ENCODE results near the gene TAS1R3.
"Not testable (repeated sequence)": the region's sequence is repeated elsewhere in the genome, so short reads cannot be mapped to it uniquely, and the experiment has no call there.

Gene TAS1R3

DNA sequence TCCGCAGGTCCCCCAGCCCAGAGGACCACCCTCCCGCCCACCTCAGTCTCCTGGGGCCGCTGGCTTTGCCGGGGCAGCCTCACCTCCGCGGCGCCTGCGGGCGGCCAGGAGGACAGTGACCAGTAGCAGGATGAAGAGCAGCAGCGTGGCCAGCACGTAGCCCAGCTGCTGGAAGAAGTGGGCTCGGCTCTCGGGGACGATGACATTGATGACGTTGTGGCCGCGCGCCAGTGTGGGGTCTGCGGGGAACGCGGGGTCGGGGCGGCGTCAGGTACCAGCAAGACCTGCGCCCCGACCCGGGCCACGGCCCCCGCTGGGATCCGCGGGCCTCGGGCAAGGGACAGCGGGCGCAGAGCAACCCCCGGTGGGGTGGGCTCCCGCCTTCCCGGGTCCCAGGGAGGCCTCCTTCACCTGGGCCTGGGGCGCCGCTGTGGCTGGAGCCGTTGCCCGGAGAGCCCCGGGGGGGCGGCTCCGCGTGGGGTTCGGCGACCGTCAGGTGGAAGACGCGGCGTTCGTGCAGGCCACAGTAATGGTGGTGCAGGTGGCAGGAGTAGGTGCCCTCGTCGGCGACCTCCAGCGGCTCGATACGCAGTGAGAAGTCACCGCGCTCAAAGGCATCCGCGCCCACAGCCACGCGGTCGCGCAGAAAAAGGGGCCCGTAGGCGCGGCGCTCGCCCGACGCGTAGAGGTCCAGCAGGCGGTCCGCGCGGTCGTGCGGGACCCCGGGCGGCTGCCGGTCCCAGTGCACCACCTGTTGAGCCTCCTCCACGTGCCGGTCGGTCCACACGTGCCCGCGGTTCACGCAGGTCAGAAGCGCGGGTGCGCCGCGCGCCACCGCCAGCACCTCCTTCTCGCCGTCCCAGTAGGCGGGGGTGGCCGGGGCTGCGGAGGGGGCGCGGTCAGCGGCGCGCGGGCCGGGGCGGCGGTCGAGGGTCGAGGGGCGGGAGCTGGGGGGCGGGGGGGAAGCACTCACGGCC, 23.5 kb downstream of the TAS1R3 start:
- no peak for DNase-seq (ENCODE audit: low spot score)

DNA sequence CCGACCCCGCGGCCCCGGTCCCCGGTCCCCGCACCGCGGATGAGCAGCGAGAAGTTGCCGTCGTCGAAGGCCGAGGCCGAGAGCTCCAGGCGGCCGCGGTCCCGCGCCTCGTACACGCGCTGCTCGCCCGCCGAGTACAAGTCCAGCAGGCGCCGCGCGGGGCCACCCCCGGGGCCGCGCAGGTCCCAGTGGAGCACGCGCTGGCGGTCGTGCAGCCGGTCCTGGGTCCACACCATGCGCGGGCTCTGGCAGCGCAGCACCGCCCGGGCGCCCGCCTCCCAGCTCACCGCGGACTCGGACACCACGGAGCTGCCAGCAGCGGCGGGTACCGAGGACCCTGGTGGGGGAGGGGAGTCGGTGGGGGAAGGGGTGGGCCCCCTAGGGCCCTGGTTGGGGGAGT, 24.3 kb downstream of the TAS1R3 start:
- DNase-seq (ENCODE audit: low spot score): no peak

DNA sequence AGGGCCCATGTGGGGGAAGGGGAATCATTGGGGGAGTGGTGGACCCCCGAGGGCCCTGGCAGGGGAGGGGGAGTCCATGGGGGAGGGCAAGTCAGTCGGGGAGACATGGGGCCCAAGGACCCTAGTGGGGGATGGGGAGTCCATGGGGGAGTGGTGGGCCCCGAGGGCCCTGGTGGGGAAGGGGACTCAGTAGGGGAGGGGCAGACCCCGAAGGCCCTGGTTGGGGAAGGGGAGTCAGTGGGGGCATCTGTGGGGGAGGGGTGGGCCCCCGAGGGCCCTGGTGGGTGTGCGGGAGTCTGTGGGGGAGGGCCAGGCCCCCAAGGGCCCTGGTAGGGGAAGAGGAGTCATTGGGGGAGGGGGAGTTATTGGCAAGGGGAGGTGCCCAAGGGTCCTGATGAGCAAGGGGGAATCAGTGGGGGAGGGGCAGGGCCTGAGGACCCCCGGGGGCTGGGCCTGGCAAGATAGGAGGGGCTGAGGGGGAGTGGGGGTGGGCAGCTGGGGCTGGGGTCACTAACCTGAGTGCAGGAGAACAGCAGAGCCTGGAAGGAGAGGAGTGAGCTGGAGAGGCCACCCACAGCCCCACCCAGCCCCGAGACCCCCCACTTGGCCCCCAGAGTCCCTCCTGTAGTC, 25.2 kb downstream of the TAS1R3 start:
- DNase-seq (ENCODE audit: low spot score): no peak

DNA sequence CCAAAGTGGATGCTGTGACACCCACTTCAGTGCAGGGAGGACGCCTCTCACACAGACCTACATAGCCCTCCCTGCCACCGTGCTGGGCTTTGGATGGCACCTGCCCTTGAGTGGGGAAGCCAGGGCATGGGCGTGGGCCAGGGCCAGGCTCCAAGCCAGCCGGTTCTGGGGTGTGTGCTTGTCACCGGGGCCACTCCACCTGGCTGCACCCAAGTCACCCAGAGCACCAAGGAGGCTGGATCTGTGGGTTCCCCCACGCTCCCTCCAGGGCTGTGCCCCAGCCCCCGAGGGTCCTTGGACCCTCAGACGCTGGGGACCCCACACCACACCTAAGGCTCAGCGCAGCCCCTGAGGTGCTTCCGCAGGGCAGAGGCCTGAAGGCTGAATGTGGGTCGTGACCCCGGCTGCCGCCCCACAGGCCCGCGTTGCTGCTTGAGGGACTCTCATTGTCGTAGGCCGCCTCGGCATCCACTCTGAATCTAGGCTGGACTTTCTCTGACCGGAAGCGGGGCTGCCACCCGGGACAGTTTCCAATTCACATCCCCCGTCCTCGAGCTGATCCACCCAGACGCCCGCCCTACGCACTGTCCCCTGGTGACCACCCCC, 25.8 kb downstream of the TAS1R3 start:
- no peak for DNase-seq (ENCODE audit: low spot score)

DNA sequence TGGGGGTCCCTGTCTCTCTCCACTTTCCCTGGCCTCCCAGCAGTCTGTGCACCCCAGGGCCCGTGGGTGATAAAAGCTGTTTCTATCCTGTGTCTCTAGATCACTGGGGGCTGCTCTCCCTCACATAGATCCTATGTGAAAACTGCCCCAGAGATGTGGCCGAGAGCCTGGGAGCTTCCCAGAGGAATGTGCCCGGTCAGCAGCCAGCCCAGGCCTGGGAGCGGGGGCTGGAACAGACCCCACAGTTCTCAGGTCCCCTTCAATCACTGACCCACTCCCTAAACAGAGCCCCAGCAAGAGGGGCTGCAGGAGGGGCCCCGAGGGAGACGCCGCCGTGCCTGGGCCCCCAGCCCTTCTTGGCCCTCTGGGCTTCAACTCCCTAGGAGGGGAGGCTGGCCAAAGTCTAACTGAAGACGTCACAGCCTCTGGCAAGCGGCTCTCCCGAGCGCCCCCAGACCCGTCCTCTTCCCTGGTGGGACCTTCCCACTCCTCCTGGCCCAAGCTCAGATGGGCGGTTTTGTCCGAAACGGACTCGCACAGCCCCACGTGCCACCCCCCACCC, 26.9 kb downstream of the TAS1R3 start:
- peak; percentile 24 for DNase-seq (ENCODE audit: low spot score)

DNA sequence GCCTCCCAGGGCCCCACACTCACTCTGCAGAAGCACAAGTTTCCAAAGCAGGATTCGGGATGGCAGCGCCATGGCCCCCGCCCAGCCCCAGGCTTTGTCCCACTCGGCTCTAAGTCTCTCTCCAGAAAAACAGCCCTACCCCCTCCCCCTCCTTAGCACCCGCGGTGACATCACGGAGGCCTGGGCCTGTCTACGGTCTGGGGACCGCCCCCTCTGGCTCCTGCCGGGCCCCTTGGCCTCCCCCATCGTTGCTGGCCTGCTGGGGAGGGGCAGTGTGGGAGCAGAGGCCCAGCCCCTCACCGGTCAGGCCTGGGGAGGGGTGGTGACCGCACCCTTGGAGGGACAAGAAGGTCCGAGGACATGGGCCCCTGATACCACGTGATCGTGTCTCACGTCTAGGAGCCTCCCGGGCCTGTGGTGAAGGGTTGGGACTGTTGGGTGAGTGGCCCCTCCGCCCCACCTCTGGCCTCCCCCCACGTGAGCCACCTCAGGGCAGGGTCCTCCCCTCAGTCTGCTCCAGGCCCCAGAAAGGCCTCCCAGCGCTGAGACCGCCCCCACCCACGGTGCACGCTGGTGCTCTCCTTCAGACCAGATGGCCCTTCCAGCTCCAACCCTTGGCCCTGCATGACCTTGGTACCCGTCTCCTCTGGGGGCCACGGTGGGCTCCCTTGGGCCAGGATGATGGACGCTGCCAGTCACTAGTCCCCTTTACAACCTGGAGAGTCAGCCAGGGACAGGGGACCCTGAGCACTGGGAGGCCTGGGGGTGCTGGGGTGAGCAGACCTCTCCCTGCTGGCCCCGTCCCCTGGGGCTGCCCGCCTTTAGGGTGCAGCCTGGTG, 27.6 kb downstream of the TAS1R3 start, which contains the start of gene MXRA8:
MXRA8 (minus strand) TSS at position 123 of the 839 bp plus-strand sequence; CDS start at position 72, 51 bp downstream.
- DNase-seq (ENCODE audit: low spot score): peak; percentile 92

DNA sequence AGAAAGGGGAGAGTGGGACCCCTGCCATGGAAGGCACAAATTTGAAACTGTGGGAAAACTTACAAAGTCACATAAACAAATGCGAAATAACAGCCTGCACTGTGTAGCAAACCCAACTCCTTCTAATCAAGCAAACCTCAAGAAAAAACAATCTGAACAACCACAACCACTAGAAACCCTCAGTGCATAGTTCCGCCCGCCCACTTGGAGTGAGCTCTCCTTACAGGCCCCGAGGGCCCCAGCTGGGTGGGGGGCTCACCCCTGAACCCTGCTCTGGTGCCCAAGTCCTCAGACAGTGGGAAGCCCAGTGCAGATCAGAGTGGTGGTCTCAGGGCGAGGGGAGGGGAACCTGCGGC, 28.2 kb downstream of the TAS1R3 start:
- DNase-seq (ENCODE audit: low spot score): peak; percentile 53

DNA sequence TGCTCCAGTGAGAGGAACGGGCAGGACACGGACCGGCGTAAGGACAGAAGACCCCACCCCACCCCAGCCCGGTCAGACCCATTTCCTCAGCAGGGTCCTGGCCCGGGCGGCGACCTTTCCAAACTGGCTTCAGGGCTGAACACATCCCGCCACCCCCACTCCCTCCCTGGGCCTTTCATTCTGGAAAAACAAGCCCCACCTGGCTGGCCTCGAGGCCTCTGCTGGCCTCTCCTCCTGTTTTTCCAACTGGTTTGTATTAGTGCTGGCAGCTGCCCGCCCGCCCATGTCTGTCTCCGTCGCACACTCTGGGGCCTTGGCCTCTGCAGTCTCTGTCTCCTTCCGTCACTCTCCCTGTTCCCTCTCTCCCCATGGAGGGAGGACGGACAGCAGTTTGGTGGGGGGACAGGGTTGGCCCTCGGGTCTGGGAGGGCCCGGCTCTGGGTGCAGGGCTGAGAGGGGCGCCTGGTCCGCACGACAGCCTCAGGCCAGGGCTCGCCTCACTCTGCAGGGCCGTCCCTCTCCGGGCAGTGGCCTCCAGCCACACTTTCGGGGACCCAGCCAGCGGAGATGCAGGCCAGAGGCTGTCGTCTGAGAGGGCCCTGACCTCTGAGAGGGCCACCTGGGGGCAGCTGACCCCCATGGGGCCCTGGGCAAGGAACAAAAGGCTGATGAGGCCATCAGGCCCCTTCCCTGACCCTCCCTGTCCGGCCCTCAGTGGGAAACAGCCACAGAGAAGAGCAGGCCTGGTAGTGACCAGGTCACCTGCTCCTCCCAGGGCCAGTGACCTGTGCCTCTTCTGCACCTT, 28.8 kb downstream of the TAS1R3 start:
- peak; percentile 66 for DNase-seq (ENCODE audit: low spot score)

DNA sequence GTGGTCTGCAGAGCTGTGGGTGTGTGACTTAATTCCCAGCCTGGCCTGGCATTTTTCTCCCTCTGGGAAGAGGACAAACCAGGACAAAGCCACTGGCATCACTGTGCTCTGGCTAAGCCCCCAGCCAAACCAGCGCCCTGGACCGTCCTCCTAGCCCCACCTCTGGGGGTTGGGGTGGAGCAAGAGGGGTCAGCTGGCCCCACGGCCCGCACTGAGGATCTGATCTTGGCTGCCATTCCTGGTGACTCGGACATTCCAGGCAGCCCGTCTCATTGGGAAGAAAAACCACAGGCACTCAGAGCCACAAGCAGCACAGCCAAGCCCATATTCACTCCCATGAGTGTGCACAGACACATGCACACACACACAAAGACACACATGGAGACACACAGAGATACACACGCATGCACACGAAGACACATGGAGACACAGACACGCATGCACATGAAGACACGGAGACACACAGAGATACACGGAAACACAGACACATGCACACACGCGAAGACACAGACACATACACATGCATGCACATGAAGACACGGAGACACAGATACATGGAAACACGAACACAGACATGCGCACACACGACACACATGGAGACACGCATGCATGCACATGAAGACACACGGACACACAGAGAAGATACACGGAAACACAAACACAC, 29.6 kb downstream of the TAS1R3 start:
- DNase-seq (ENCODE audit: low spot score): peak; percentile 96

DNA sequence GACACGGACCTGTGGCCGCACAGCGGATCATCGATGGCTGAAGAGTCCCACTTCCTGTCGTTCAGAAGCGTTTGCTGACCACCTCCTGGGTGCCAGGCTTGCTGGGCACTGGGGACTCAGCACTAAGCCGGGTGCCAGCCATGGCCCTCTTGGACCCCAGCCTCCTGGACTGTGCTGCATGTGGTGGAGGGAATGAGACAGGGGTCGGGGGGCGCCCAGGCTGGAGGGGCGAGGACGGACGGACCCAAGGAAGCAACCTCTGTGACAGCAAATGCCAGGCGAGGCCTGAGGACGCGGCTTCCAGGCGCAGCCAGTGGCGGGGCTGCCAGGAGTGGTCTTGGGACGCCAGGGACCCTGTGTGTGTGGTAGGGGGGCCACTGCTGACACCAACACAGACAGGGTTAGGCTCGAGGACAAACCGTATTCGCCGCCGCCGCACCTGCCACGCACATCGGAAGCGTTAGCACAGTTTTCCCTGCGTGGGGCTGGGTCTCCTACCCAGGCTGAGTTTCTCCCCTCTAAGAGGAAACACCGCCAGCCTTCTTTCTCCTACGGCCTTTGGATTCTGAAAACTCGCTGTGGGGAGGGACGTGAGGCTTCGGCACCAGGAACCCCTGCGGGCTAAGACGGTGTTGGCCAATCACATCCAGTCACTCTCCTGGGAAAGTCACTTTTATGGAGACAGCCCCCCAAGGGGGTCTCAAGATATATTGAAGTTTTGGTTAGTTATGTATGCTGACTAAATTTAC, 30.3 kb downstream of the TAS1R3 start:
- no peak for DNase-seq (ENCODE audit: low spot score)

DNA sequence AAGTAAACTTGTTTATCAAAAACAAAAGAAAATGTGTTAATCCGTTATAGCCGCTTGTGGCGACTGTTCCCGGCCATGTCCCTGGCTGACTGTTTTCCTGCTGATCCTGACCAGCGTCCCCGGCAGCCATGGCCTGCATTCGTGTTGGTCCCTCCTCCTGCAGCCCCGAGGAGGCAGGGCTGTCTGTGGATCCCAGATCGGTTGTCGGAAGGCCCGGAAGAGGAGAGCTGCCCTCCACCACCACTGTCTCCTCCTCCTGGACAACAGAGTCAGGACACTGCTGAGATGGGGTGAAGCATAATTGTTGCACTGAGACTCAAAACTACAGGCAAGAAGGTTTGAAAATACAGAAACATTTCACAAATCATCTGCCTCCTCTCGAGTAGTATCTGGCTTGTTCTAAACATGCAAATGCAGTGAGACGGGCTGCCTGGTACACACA, 30.9 kb downstream of the TAS1R3 start:
- DNase-seq (ENCODE audit: low spot score): peak; percentile 80

DNA sequence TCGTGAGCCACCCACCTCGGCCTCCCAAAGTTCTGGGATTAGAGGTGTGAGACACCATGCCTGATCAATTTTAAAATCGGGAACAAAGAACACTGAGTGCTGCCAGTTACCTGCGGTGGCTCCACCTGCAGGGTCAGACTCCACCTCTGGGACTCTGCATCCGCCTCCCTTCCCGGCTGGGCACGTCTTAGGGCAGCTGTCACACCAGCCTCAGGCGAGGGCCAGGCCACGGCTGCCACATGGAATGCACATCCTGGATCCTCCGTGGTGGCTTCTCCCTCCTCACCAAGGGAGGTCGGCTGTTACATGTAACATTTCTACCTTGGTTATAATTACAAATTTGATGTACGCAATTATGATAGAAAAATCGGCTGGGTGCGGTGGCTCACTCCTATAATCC, 33.2 kb downstream of the TAS1R3 start:
- DNase-seq (ENCODE audit: low spot score): no peak

DNA sequence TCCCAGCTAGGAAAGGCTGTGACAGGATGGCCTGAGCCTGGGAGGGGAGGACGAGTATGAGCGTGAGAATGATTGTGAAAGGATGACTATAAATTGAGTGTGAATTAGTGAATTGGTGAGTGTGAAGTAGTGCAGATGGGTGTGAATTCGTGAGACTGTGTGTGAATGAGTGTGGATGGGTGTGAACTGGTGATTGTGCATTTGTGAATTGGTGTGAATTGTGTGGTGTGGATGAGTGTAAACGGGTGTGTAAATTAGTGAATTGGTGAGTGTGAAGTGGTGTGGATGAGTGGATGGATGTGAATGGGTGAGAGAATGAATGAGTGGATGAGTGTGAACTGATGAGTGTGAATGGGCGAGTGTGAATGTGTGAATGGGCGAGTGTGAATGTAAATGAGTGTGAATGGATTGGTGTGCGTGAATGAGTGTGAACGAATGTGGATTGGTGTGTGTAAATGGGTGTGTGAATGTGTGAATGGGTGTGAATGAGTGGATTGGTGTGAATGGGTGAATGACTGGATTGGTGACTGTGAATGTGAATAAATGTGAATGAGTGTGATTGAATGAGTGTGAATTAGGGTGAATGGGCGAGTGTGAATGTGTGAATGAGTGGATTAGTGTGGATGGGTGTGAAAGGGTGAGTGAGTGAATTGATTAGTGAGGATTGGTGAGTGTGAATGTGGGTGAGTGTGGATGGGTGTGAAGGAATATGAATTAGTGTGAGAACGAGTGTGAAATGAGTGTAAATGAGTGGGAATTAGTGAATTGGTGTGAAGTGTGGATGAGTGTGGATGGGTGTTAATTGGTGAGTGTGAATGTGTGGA, 35.0 kb downstream of the TAS1R3 start:
- DNase-seq (ENCODE audit: low spot score): no peak

DNA sequence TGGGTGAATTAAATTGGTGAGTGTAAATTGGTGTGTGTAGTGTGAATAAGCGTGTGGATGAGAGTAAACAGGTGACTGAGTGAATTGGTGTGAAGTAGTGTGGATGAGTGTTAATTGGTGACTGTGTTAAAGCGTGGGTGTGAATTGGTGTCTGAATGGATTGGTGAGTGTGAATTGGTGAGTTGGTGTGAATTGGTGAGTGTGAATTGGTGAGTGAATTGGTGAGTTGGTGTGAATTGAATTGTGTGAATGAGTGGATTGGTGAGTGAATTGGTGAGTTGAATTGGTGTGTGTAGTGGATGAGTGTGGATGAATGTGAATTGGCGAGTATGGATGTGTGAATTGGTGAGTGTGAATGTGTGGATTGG, 35.6 kb downstream of the TAS1R3 start:
- no peak for DNase-seq (ENCODE audit: low spot score)

DNA sequence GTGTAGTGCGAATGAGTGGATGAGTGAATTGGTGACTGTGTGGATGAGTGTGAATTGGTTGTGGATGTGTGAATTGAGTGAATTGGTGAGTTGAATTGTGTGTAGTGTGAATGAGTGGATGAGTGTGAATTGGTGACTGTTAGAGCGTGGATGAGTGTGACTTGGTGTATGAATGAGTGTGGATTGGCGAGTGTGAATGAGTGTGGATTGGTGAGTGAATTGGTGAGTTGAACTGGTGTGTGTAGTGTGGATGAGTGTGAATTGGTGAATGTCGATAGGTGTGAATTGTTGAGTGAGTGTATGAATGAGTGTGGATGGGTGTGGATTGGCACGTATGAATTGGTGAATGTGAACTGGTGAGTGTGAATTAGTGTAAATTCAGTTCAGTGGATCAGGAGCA, 36.2 kb downstream of the TAS1R3 start:
- DNase-seq (ENCODE audit: low spot score): no peak

DNA sequence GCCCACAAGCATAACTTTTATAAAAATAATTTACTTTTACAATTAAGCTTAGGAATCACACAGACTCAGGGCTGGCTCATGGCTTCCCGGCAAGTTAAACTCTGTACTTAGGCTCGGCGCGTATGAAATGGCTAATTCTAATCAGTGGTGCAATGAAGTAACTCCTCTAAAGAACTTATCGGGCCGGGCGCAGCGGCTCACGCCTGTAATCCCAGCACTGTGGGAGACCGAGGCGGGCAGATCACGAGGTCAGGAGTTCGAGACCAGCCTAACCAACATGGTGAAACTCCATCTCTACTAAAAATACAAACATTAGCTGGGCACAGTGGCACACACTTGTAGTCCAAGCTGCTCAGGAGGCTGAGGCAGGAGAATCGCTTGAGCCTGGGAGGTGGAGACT, 39.0 kb downstream of the TAS1R3 start:
- not testable (repeated sequence) for DNase-seq (ENCODE audit: low spot score)

DNA sequence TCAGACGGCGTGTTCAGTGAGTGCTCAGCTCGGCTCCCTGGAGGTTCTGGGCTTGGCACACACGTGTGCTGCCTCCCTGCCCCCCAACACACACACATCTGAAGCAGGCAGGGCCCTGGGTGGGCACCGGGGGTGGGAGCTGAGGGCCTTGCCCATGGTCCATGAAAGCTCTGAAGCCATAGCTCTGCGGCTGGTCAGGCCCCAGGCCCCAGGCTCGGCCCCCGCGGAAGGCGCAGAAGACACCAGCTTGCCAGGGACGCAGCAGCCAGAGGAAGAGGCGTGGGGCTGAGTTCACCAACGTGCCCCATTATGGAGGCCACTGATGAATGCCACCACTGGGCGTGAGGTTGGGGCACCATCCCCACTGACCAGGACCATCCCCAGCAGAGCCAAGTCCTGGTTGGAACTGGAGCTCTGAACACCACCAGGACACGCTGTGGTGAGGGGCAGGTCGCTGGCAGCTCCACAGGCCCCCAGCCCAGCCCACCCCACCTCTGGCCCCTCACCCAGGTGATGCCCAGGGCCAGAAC, 39.8 kb downstream of the TAS1R3 start:
- no peak for DNase-seq (ENCODE audit: low spot score)

DNA sequence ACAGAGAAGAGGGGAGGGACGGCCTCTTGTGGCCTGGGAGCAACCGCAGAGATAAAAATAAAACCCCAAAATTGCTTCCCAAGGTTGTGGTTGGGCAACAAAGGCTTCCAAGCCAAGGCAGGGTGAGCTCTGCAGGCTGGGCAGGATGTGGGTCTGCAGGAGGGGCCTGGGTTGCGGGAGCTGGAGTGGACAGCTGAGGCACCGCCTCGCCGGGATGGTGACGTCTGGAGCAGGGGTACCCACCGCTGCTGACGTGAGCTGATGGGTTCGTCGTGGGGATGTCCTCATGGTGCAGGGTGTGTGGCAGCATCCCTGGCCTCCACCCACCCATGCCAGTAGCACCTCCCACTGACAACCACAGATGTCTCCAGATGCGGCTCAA, 40.3 kb downstream of the TAS1R3 start:
- DNase-seq (ENCODE audit: low spot score): peak; percentile 27

All from AG08395 (cell line).